Activated CD8-positive, alpha-beta memory T cell treated with anti-CD3 and anti-CD28 coated beads for 36 hours (primary cell): ENCODE data around the gene B3GNT7. TPM values are rescaled to one million over a fixed set of nuclear protein-coding genes. Genes with fewer than 3 reads are reported as not detected.

Experiments
- CTCF ChIA-PET: fragments of 350-600 bp; sonication (Branson Sonifier 250); formaldehyde crosslinking; loops from one replicate; lab custom pipeline; 2021; ENCODE audit warnings: antibody characterized with exemption; lab: Charles Lee
- POLR2A ChIA-PET: fragments of 350-600 bp; sonication (Branson Sonifier 250); formaldehyde crosslinking; loops from one replicate; lab custom pipeline; 2021; ENCODE audit warnings: antibody characterized with exemption; lab: Charles Lee
- total RNA-seq, 2 experiments: library from RNA; stranded (reverse); gene quantifications; one replicate each; pipeline ENCODE4 v1.2.3, GENCODE V29; 2021

Gene B3GNT7
- total RNA-seq, 2 experiments from 2014 or later, result 0.25 to 0.27 TPM

DNA sequence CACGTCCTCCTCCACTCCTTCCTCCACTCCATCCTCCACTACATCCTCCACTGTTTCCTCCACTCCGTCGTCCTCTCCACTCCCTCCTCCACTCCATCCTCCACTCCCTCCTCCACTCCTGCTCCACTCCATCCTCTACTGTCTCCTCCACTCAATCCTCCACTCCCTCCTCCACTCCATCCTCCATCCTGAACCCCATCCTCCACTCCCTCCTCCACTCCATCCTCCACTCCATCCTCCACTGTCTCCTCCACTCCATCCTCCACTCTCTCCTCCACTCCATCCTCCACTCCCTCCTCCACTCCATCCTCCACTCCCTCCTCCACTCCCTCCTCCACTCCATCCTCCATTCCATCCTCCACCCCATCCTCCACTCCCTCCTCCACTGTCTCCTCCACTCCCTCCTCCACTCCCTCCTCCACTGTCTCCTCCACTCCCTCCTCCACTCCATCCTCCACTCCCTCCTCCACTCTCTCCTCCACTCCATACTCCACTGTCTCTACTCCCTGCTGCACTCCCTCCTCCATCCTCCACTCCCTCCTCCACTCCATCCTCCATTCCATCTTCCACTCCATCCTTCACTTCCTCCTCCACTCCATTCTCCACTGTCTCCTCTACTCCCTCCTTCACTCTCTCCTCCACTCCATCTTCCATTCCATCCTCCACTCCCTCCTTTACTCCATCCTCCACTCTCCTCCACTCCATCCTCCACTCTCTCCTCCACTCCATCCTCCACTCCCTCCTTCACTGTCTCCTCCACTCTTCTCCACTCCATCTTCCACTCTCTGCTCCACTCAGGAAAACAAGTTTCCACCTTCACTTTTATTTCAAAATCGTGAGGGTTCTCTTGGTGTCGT is 14.3 kb upstream of the B3GNT7 start:
- ChIA-PET POLR2A (no interaction called here), CTCF (no interaction called here)

DNA sequence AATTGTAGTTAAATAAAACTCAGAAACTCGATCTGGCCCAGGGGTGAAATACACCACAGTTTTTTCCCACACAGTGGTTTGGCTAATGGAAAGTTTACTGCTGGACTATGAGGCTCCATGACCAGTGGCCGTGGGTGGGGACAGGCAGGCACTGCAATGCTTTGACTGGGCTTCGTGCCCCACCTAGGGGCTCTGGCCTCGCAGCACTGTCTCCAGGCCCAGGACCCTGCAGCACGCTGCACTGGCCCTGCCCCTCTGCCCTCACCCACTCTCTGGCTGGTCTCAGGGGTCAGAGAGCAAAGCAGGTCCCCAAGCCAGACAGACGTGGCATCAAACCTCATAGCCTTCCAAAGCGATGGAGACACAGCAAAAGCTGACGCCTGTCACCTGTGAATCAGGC is 13.4 kb upstream of the B3GNT7 start:
- CTCF ChIA-PET, result no interaction called here
- POLR2A ChIA-PET, result no interaction called here

DNA sequence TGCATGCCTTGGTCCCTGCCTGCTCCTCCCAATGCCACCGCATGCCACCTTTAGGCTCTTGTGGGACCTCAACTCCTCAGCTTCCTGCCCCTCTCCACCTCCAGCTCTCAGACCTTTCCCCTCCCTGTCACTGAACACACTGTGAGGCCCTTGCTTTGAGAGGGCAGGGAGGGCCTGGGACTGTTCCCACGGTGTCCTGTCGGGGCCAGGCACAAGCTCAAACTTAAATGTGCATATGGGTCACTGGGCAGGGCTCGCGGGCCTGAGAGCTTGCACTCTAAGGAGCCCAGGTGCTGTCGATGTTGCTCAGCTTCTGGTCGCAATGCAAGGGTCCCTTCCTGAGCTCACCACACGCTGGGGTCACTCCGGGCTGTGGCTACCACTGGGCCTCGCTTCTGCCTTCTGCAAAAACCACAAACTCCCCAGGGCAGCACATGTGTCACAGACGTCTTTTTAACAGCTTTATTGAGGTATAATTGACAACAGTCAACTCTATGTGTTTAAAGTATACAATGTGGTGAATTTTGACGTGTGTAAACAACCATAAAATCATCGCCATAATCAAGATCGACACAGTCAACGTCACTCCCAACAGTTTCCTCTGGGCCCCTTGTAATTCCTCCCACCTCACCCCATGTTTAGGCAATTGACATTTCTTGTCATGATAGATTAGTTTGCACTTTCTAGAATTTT is 11.9 kb upstream of the B3GNT7 start:
- ChIA-PET CTCF (no interaction called here), POLR2A (no interaction called here)

DNA sequence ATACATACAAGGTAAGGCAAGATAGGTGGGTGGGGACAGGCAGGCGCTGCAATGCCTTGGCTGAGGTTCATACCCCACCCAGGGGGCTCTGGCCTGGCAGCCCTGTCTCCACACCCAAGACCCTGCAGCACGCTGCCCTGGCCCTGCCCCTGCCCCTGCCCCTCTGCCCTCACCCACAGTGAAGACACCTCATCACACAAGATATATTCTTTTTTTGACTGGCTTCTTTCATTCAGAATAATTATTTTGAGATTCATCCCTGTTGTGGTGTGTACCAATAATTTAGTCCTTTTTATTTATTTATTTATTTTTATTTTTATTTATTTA is 11.4 kb upstream of the B3GNT7 start:
- CTCF ChIA-PET, result no interaction called here
- POLR2A ChIA-PET, result no interaction called here

DNA sequence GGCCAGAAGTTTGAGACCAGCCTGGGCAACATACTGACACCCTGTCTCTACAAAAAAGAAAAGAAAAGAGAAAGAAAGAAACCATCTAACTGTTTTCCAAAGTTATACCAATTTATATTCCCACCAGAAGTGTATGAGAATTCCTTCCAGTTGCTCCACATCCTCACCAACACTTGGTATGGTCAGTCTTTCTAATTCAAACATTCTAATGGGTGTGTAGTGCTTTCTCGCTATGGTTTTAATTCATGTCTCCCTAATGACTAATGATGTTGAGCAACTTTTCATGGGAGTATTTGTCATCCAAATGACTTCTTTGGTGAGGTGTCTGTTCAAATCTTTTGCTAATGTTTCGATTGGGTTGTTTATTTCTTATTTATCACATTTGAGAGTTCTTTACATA is 10.5 kb upstream of the B3GNT7 start:
- POLR2A ChIA-PET, result no interaction called here
- CTCF ChIA-PET, result no interaction called here

DNA sequence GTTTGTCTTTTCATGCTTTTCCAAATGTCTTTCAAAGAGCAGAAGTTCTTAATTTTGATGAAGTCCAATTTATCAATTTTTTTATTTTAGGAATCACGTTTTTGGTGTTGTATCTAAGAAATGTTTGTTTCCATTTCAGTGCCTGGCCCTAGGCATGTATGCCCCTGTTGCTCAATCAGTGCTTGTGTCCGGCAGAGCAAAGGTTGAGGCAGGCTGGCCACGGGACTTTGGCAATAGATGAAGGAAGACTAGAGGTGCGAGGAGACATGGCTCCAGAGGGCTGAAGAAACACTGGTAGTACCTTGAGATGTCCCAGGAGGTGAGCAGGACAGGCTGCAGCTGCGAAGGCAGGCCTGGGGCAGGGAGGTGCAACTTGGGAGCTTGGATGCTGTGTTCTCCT is 10.1 kb upstream of the B3GNT7 start:
- ChIA-PET CTCF (no interaction called here), POLR2A (no interaction called here)

DNA sequence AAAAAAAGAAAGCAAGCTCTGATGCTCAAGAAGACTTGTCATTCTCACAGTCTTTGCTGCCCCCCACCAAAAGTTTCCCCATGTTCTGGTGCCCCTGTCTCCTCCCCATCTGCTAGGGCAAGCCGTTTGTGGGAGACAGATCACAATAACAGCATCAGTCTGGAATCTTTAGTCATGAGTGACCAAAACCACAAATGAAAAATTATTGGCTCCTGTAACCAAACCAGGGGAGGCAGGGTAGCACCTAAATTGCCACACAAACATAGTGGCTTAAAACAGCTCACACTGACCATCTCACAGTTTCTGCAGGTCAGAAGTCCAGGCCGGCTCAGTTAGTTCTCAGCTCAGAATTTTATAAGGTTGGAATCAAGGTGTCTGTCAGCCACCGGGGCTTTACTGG is 9.1 kb upstream of the B3GNT7 start:
- ChIA-PET CTCF (interaction anchor here (0.8 kb wide), 1 partner anchor 26 kb away, joined by 3 read pairs; no protein-coding TSS in a partner anchor), POLR2A (no interaction called here)

DNA sequence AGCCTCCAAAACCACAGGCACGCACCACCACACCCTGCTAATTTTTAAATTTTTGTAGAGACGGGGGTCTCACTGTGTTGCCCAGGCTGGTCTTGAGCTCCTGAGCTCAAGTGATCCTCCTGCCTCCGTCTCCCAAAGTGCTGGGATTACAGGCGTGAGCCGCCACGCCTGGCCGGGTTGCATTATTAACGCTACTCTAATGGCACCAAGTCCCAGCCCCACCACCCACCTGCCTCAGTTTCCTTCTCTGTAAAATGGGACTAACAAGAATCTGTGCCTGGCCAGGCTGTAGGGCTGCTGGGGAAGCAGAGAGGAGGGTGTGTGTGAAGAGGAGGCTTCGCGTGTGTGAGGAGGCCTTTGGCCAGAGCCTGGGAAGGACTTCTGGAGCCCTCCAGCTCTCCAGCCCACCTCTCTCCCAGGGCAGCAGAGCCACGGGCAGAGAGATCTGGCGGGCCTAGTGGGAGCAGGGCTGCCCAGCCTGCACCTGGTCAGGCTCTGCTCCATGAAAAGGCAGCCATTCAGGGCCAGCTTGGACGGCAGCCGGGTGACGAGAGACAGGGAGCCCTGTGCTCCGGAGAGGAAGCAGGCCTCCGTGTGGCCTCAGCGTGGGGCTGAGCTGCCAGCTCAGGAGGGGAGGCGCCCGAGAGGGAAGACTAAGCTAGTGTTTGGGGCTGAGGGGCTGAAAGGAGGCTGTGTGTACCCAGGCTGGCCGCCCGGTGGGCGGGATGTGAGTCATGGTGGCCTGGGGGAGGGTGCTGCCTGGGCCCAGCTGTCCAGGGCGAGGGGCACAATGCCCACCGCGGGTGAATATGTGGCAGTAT is 7.4 kb upstream of the B3GNT7 start:
- CTCF ChIA-PET, result interaction anchor here (0.6 kb wide), 1 partner anchor 64 kb away, joined by 7 read pairs; no protein-coding TSS in a partner anchor
- POLR2A ChIA-PET, result no interaction called here

DNA sequence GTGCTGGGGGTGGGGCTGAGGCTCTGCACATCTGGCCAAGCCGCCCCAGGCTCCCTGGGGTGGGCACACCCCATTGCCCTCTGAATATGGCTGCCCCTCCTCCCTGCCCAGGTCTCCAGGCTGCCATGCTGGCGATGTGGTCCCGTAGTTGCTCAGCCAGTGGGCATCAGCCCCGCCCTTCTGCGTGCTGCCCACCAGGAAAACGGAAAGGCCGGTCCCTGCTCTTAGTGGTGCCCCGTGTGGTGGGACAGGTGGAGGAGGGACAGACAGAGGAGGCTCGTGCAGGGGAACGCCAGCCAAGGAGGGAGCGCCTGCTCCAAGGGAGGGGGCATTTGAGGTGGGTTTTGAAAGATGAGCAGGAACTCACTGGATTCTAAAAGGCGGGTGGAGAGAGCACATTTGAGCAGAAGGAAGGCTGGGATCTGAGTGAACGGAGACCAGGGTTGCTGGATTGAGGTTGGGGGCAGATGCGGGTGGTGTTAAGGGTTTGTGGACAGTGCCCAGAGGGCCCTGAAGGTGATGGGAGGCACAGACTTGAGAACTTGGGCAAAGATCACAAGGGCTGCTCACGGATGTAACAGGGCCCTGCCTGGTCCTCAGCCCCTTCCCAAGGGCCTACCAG is 6.7 kb upstream of the B3GNT7 start:
- ChIA-PET CTCF (interaction anchor here (0.6 kb wide), 1 partner anchor 63 kb away, joined by 7 read pairs; no protein-coding TSS in a partner anchor), POLR2A (no interaction called here)

DNA sequence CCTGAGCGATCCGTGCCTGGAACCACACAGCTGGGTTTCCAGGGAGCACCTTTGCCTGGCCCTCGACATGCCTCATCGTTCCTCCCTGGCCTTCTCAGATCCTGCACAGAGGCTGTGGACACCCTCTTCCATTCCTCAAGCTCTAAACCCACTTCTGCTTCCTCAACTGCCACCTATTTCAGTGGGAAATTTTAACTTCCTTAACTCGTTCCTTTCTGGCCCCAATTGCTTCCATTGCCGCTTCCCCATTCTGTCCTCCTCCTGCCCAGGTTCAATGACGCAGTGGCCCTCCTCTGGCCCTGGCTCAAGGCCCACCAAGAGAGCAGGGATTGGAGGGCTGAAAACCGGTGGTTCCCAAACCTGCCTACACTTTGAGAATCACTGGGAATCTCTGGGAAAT is 4.8 kb upstream of the B3GNT7 start:
- POLR2A ChIA-PET, result no interaction called here
- CTCF ChIA-PET, result interaction anchor here (1.2 kb wide), 1 partner anchor 13 kb away, joined by 3 read pairs; no protein-coding TSS in a partner anchor

DNA sequence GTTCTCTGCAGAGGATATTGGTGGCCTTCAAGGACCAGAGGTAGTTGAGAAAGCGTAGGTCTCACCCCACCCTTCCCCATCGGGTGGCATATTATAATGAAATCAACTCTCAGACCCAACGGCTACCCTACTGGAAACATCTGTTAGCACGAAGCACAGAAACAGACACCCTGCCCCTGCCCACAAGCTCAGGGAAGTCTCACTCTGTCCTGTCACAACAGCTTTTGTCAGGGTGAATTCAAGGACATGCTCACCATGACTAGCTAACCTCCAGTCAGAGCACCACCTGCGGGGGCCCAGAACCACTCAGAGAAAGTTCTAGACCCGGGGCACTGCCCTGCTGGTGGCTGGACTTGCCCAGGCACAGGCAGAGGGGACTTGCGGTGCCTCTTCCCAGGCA is 3.5 kb upstream of the B3GNT7 start:
- ChIA-PET POLR2A (no interaction called here), CTCF (no interaction called here)

DNA sequence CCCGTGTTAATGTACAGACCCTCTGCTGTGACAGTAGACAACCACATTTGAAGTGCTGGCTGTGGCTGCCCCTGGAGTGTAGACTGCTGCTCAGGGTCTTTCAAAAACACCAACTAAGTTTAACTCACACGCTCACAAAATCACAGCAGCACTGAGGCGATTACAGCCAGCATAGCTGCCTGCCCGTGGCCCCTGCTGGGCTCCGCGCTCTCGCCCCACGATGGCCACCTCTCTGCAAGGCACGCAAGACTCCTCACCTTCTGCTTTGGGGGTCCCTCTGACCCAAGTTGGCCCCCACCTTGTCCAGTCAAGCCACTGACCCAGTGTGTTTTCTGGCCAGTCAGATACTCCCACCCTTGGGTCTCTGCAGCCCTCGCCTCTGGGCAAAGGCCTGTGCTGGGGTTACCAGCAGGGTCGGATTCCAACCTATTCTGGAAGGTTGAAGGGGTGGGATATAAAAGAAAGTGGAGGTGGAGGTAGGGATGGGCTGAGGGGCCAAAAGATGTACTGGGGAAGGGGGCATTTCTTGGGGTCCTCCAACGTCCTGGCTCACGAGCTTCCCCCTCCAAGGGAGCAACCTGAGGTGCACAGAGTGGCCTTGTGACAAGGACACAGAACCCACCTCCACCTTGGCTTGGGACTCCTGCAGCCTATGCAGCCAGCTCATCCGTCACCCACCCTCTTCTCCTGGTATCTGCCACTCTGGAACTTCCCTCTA is 2.9 kb upstream of the B3GNT7 start:
- ChIA-PET POLR2A (no interaction called here), CTCF (interaction anchor here (1.4 kb wide), 1 partner anchor 162 kb away, joined by 3 read pairs; no protein-coding TSS in a partner anchor)

DNA sequence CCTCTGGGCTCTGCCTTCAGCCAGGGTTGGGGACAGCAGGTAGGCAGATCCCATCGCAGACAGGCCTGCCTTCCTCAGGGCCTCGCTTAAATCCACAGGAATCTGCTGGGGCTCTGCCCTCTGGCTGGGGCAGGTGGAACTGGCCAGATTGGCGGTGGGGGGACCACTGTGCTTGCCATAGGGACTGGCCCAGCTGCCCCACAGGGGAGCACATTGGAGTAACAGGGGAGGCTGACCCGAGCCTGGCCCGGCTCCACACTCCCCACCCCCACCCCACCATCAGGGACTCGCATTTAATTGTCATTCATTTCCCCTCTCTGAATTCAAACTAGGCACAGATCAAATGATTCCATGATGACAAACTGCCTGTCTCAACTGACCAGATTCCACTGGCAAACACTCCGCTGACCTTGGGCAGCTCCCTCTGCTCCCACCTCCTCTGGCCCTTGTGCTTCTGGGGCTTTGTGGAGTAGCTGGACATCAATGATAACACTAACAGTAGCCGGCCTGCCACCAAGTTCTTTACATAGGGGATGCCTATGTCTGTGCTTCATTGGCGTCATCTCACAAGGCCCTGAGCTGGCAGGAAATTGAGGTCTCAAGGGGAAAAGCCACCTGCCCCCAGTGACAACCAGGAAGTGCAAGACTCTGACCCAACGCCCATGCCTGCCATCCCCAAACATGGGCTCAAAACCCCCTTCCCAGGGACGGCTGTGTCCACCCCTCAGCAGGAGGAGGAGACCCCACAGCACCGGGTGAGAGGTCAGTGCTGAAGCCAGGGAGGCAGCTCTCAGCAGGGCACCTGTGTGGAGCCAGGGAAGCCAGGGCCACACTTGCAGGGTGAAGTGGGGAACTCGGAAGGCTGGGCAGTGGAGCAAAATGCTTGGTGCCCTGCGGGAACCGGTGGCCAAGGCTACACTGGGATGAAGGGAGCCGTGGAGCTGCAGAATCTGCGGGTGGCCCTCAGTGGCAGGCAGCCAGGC is 2.1 kb upstream of the B3GNT7 start:
- POLR2A ChIA-PET, result no interaction called here

DNA sequence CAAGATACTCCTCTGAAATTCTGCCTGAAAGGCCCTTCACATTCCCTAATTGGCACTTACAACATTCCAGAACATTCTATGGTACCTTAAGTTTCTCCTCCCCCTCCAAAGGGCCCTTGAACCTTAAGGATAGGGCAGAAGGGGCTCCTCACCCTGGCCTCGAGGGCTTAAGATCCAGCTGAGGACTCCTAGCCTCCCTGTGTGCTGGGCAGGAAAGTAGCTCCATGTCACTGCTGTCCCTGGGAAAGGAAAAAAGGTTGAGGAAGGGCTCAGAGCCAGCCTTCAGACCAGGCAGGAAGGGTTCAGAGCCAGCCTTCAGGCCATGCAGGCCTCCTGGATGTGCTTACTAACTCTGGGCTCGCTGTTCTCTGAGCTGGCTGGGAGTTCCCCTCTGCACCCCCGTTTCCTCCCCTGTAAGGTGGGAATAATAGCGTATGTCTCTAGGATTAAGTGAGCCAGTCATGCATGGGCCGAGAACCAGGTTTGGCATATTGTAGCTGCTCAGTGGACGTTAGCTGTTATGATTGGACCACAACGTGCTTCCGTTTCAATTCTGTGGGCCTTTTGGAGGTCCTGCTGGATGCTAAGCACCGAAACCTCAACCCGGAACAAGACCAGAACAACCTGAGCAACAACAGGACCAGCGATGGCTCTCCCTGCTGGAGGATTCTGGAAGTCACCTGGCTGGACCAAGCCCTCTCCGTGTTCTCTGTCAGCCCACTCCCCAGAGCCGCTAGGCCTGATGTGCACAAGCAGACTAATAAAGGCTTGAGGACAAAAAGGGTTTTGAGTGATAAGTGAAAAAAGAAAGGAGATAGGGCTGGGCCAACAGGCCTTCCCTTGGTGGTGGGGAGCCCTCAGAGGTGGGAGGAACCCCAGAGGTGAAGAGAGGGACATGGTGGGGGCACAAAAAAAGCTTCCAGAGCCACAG is 1.0 kb upstream of the B3GNT7 start:
- POLR2A ChIA-PET, result no interaction called here
- CTCF ChIA-PET, result interaction anchor here (1.0 to 1.4 kb wide), 2 partner anchors 18 to 164 kb away, joined by 3 read pairs; no protein-coding TSS in a partner anchor

More for the DNA sequence above, 2.1 kb upstream of the B3GNT7 start:
- CTCF ChIA-PET, result interaction anchor here (1.0 to 1.4 kb wide), 2 partner anchors 19 to 163 kb away, joined by 3 read pairs; no protein-coding TSS in a partner anchor

DNA sequence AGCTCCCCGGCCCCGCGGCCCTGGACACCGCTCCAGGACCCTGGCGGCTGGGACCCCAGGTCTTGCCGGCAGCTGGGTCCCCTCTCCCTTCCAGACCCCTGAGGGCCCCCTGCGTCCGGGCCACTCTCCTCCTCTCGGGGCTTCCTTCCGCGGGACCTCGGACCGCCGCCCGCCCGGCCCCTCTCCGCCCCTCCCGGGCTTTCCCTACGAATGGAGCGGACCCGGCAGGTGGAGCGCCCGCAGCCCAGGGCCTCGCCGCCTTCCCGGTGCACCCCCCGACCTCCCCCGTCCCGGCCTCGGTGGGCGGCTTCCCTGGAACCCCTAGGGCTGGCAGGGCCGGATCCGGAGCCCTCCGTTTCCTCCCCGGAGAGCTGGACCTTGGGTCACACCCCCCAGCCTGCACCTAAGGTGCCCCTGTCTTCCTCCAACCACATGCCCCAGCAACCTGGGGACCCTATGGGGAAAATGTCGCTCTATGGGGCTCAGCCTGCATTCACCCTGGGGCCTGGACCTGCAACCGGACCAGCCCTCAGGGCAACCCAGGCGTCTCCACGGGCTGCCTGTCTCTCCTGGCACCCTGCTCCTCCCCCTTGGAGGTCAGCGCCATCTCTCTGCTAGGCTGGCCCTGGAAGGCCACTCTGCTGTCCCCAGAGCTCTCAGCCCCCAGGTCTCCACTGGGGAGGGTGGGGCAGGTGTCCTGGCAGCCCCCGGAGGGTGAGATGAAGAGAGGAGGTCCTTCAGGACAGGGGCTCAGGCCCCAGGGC is 730 bp downstream of the B3GNT7 start:
- POLR2A ChIA-PET, result no interaction called here
- CTCF ChIA-PET, result interaction anchor here (1.0 to 2.1 kb wide), 2 partner anchors 10 to 13 kb away, joined by 3 to 8 read pairs; no protein-coding TSS in a partner anchor
